H9 (cell line): ENCODE data around the gene FAM228A. TPM values are rescaled to one million over a fixed set of nuclear protein-coding genes. Genes with fewer than 3 reads are reported as not detected.

Experiments
- DNase-seq: peaks from one replicate; pipeline ENCODE4 v3.0.0-alpha.2; 2017
- H2AFZ ChIP-seq: one replicate; pipeline ENCODE4 v1.6.1; 2013; ENCODE audit warnings: mild to moderate bottlenecking, low read length, control low read depth, moderate library complexity
- H2AK5ac ChIP-seq: 2 replicates; pipeline ENCODE4 v1.6.1; 2013; ENCODE audit warnings: low read length, control low read depth, mixed read lengths; ENCODE audit not compliant: insufficient read length
- H2BK120ac ChIP-seq: one replicate; pipeline ENCODE4 v1.6.1; 2013; ENCODE audit warnings: low read depth, mild to moderate bottlenecking, low read length, control low read depth, inconsistent platforms; ENCODE audit not compliant: poor library complexity, severe bottlenecking
- H2BK12ac ChIP-seq: 2 replicates; pipeline ENCODE4 v1.6.1; 2013; ENCODE audit warnings: low read length, control low read depth, mixed read lengths, low read depth; ENCODE audit not compliant: insufficient read length
- H2BK15ac ChIP-seq: 2 replicates; pipeline ENCODE4 v1.6.1; 2013; ENCODE audit warnings: low read depth, low read length, control low read depth
- H2BK20ac ChIP-seq: one replicate; pipeline ENCODE4 v1.6.1; 2013; ENCODE audit warnings: low read depth, mild to moderate bottlenecking, low read length, control low read depth, inconsistent platforms; ENCODE audit not compliant: poor library complexity, severe bottlenecking
- H2BK5ac ChIP-seq: 2 replicates; pipeline ENCODE4 v1.6.1; 2013; ENCODE audit warnings: low read length, control low read depth, mixed read lengths; ENCODE audit not compliant: insufficient read length
- H3K14ac ChIP-seq: 2 replicates; pipeline ENCODE4 v1.6.1; 2013; ENCODE audit warnings: low read length, control low read depth; ENCODE audit not compliant: insufficient read depth
- H3K18ac ChIP-seq: 2 replicates; pipeline ENCODE4 v1.6.1; 2013; ENCODE audit warnings: low read depth, mild to moderate bottlenecking, mixed read lengths, low read length, control low read depth; ENCODE audit not compliant: insufficient read length
- H3K23ac ChIP-seq: 2 replicates; pipeline ENCODE4 v1.6.1; 2013; ENCODE audit warnings: low read length, control low read depth, mixed read lengths, low read depth; ENCODE audit not compliant: insufficient read length
- H3K23me2 ChIP-seq: 2 replicates; pipeline ENCODE4 v1.6.1; 2013; ENCODE audit warnings: low read depth, mild to moderate bottlenecking, mixed read lengths, low read length, control low read depth; ENCODE audit not compliant: insufficient read length, poor library complexity, severe bottlenecking
- H3K27ac ChIP-seq: 2 replicates; pipeline ENCODE4 v1.5.1; 2013; ENCODE audit warnings: low read length, control low read depth, mixed read lengths, low read depth; ENCODE audit not compliant: insufficient read length
- H3K27me3 ChIP-seq: 2 replicates; pipeline ENCODE4 v1.6.1; 2013; ENCODE audit warnings: low read length, control low read depth, inconsistent platforms; ENCODE audit not compliant: insufficient read depth
- H3K4ac ChIP-seq: 2 replicates; pipeline ENCODE4 v1.6.1; 2013; ENCODE audit warnings: low read depth, mild to moderate bottlenecking, control low read depth, inconsistent platforms, low read length, moderate library complexity
- H3K4me1 ChIP-seq: 2 replicates; pipeline ENCODE4 v1.6.1; 2013; ENCODE audit warnings: low read length, control low read depth, inconsistent platforms; ENCODE audit not compliant: insufficient read depth
- H3K4me2 ChIP-seq: 2 replicates; pipeline ENCODE4 v1.6.1; 2013; ENCODE audit warnings: low read length, control low read depth, mixed read lengths; ENCODE audit not compliant: insufficient read length, insufficient read depth
- H3K56ac ChIP-seq: 2 replicates; pipeline ENCODE4 v1.6.1; 2013; ENCODE audit warnings: low read depth, mild to moderate bottlenecking, mixed read lengths, low read length, control low read depth; ENCODE audit not compliant: insufficient read length
- H3K79me1 ChIP-seq: 2 replicates; pipeline ENCODE4 v1.6.1; 2013; ENCODE audit warnings: low read depth, mild to moderate bottlenecking, moderate library complexity, low read length, control low read depth, inconsistent platforms; ENCODE audit not compliant: insufficient read depth, poor library complexity, severe bottlenecking
- H3K79me2 ChIP-seq: 2 replicates; pipeline ENCODE4 v1.6.1; 2013; ENCODE audit warnings: low read length, control low read depth, inconsistent platforms; ENCODE audit not compliant: insufficient read depth
- H3K9ac ChIP-seq: 2 replicates; pipeline ENCODE4 v1.6.1; 2013; ENCODE audit warnings: low read length, control low read depth, mixed read lengths; ENCODE audit not compliant: insufficient read length; ENCODE audit errors: extremely low read depth
- H3K9me3 ChIP-seq: one replicate; pipeline ENCODE4 v1.6.1; 2013; ENCODE audit warnings: low read depth, low read length, inconsistent platforms; ENCODE audit not compliant: control insufficient read depth
- H3T11ph ChIP-seq: one replicate; pipeline ENCODE4 v1.6.1; 2013; ENCODE audit warnings: mild to moderate bottlenecking, low read length, control low read depth, inconsistent platforms
- H4K20me1 ChIP-seq: one replicate; pipeline ENCODE4 v1.6.1; 2013; ENCODE audit not compliant: control insufficient read depth, insufficient read length, insufficient read depth
- H4K5ac ChIP-seq: 2 replicates; pipeline ENCODE4 v1.6.1; 2013; ENCODE audit warnings: low read depth, mild to moderate bottlenecking, mixed read lengths, low read length, control low read depth; ENCODE audit not compliant: insufficient read length
- H4K8ac ChIP-seq: replicated peaks from 2 replicates; pipeline ENCODE4 v1.6.1; 2013; ENCODE audit warnings: low read length, control low read depth, mixed read lengths, low read depth; ENCODE audit not compliant: insufficient read length
- H4K91ac ChIP-seq: 2 replicates; pipeline ENCODE4 v1.6.1; 2013; ENCODE audit warnings: low read depth, mild to moderate bottlenecking, moderate library complexity, mixed read lengths, low read length, control low read depth; ENCODE audit not compliant: insufficient read length
- H3K27ac Mint-ChIP-seq, 3 experiments: 2 replicates in 2 of 3; 3 replicates in 1 of 3; pipeline ENCODE4 v1.8.0; 2020 to 2021; ENCODE audit warnings: mixed read lengths in 3 of 3, mild to moderate bottlenecking in 1 of 3, moderate library complexity in 1 of 3
- H3K27me3 Mint-ChIP-seq: 2 replicates; pipeline ENCODE4 v1.8.0; 2021; ENCODE audit warnings: low read depth, mild to moderate bottlenecking, moderate library complexity, mixed read lengths
- H3K36me3 Mint-ChIP-seq, 3 experiments: 2 replicates in 2 of 3; 3 replicates in 1 of 3; pipeline ENCODE4 v1.8.0; 2020 to 2021; ENCODE audit warnings: low read depth in 3 of 3, mixed read lengths in 3 of 3; ENCODE audit not compliant: insufficient read depth in 1 of 3
- H3K4me1 Mint-ChIP-seq, 2 experiments: 2 replicates each; pipeline ENCODE4 v1.8.0; 2020; ENCODE audit warnings: mixed read lengths in 2 of 2
- H3K4me3 Mint-ChIP-seq, 2 experiments: 2 replicates in 1 of 2; 3 replicates in 1 of 2; pipeline ENCODE4 v1.8.0; 2020 to 2021; ENCODE audit warnings: mild to moderate bottlenecking in 2 of 2, mixed read lengths in 2 of 2, moderate library complexity in 1 of 2
- H3K9me3 Mint-ChIP-seq, 2 experiments: 2 replicates in 1 of 2; 3 replicates in 1 of 2; pipeline ENCODE4 v1.8.0; 2020; ENCODE audit warnings: mild to moderate bottlenecking in 2 of 2, mixed read lengths in 2 of 2, moderate library complexity in 1 of 2
- WGBS: extraction: QIAGEN DNeasy Blood & Tissue Kit; methylation state at CpG from one replicate; pipeline ENCODE4 v1.1.7; 2013; ENCODE audit warnings: missing lambda C conversion rate, low lambda C conversion rate, mixed read lengths; ENCODE audit not compliant: insufficient read length; ENCODE audit errors: extremely low coverage; 5-methylcytosine and 5-hydroxymethylcytosine counted together
- total RNA-seq: library from RNA; stranded (reverse); gene quantifications from 2 replicates; pipeline ENCODE4 v1.2.1, GENCODE V29; 2021
- TF ChIP-seq, protein P1 (sequence below): fragments of 200-600 bp; sonication (generic); conservative IDR thresholded peaks from 3 replicates; pipeline ENCODE4 v1.8.0; 2021; ENCODE audit warnings: antibody characterized with exemption, mild to moderate bottlenecking

FAM228A gene
- total RNA-seq, 1 experiment from 2014 or later: not detected

DNA sequence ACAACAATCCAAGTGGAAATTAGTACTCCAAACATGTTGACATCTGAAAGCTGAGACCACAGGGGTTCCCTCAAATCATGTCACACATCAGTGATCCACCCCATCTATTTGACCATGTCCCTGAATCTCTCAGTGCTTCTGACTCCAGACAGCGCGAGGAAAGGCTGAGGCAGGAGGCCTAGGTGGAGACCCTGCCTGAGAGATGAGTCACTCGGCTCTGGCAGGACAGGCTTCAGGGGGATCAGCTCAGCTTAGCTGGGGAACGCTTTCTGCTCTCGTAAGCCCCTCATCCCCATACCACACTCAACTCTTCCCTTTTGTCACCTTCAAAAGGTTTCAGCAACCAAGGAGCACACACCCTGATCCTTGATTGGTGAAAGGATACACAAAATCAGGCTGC is 5.8 kb upstream of the FAM228A start:
- H4K20me1 ChIP-seq: no peaks in the 10 kb centered on the region
- no peak overlapping the region for H2BK15ac ChIP-seq
- no peaks in the 10 kb centered on the region for H3K4me1 ChIP-seq
- no peak overlapping the region for H2BK5ac ChIP-seq
- Mint-ChIP-seq H3K36me3 (no peaks in the 10 kb centered on the region), H3K4me1 (peaks cover 7 to 11% of the 10 kb centered on the region in 2 experiments), H3K4me3 (no peak overlapping the region), H3K9me3 (no peaks in the 10 kb centered on the region), H3K27ac (no peak overlapping the region), H3K27me3 (peaks cover 1% of the 10 kb centered on the region)
- no peak overlapping the region for H3K4me2 ChIP-seq
- no peak overlapping the region for H3K14ac ChIP-seq
- H3K79me2 ChIP-seq: no peaks in the 10 kb centered on the region
- WGBS: no CpG with 5 or more reads among the region's 5 CpGs
- H2BK120ac ChIP-seq: no peak overlapping the region
- DNase-seq: no peak
- H3K9me3 ChIP-seq: no peaks in the 10 kb centered on the region
- H3K18ac ChIP-seq: no peak overlapping the region
- no peaks in the 10 kb centered on the region for H3K23me2 ChIP-seq
- H3K9ac ChIP-seq: no peak overlapping the region
- H3K27ac ChIP-seq: no peak overlapping the region
- no peak overlapping the region for H2AFZ ChIP-seq
- no peak overlapping the region for H3K4ac ChIP-seq
- H3K27me3 ChIP-seq: no peaks in the 10 kb centered on the region; the same call in 1 of the 2 replicates
- H3K56ac ChIP-seq: no peak overlapping the region
- H3T11ph ChIP-seq: no peak overlapping the region
- no peak overlapping the region for H3K23ac ChIP-seq
- no peak overlapping the region for H4K5ac ChIP-seq
- no peak overlapping the region for H2AK5ac ChIP-seq
- H2BK20ac ChIP-seq: no peak overlapping the region
- TF ChIP-seq, protein P1, sequence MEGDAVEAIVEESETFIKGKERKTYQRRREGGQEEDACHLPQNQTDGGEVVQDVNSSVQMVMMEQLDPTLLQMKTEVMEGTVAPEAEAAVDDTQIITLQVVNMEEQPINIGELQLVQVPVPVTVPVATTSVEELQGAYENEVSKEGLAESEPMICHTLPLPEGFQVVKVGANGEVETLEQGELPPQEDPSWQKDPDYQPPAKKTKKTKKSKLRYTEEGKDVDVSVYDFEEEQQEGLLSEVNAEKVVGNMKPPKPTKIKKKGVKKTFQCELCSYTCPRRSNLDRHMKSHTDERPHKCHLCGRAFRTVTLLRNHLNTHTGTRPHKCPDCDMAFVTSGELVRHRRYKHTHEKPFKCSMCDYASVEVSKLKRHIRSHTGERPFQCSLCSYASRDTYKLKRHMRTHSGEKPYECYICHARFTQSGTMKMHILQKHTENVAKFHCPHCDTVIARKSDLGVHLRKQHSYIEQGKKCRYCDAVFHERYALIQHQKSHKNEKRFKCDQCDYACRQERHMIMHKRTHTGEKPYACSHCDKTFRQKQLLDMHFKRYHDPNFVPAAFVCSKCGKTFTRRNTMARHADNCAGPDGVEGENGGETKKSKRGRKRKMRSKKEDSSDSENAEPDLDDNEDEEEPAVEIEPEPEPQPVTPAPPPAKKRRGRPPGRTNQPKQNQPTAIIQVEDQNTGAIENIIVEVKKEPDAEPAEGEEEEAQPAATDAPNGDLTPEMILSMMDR: no peak
- H3K79me1 ChIP-seq: no peaks in the 10 kb centered on the region
- H4K8ac ChIP-seq: no peak overlapping the region
- no peak overlapping the region for H4K91ac ChIP-seq
- no peak overlapping the region for H2BK12ac ChIP-seq
